Epithelial cell of esophagus (primary cell): ENCODE data around the gene NEUROD2.
A peak's percentile ranks its signal among the peaks of the same experiment; 100 is the strongest.

Source experiments
- DNase-seq: peaks from one replicate; pipeline ENCODE4 v3.0.0; 2010; ENCODE audit warnings: low read depth
- H3K4me3 ChIP-seq: 2 replicates; pipeline ENCODE4 v1.5.1; 2011; ENCODE audit warnings: mild to moderate bottlenecking, low read length, control low read depth
- TF ChIP-seq, protein P1 (sequence below): IDR thresholded peaks from 2 replicates; pipeline ENCODE4 v1.5.1; 2011; ENCODE audit warnings: low read depth, mild to moderate bottlenecking, low read length, control low read depth, inconsistent platforms; ENCODE audit not compliant: insufficient read depth; ENCODE audit errors: missing control alignments

The NEUROD2 gene

DNA sequence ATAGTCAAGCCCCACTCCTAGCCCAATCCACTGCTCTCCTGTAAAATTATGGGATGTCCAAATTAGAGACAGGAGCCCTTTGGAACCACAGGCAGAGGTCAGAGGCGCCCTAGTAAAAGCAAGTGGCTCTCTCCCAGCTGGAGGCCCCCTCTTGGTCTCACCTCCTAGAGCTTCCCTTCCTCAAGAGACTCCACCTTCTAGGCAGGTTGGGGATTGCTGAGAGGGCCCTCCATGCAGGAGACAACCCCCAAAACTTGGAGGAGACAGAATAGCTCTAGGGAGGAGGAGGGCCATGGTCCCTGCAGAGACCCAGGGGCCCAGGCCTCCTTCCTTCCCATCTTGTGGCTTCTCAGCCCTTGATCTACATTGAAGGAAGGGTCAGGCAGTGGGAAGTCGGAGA, 29.4 kb downstream of the NEUROD2 start:
- TF ChIP-seq, protein P1, sequence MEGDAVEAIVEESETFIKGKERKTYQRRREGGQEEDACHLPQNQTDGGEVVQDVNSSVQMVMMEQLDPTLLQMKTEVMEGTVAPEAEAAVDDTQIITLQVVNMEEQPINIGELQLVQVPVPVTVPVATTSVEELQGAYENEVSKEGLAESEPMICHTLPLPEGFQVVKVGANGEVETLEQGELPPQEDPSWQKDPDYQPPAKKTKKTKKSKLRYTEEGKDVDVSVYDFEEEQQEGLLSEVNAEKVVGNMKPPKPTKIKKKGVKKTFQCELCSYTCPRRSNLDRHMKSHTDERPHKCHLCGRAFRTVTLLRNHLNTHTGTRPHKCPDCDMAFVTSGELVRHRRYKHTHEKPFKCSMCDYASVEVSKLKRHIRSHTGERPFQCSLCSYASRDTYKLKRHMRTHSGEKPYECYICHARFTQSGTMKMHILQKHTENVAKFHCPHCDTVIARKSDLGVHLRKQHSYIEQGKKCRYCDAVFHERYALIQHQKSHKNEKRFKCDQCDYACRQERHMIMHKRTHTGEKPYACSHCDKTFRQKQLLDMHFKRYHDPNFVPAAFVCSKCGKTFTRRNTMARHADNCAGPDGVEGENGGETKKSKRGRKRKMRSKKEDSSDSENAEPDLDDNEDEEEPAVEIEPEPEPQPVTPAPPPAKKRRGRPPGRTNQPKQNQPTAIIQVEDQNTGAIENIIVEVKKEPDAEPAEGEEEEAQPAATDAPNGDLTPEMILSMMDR: no peak
- no peak overlapping the region for H3K4me3 ChIP-seq
- DNase-seq: no peak

GRCh38 chr17:39576187-39576586, 31.5 kb downstream of the NEUROD2 start:
- no peak overlapping the region for H3K4me3 ChIP-seq
- DNase-seq: peak; percentile 20
- TF ChIP-seq, protein P1: peak; percentile 67

- peak overlapping the region; percentile 54 for H3K4me3 ChIP-seq
- TF ChIP-seq, protein P1: no peak
- DNase-seq: peak; percentile 64
Observed at GRCh38 chr17:39573447-39574298, 34.0 kb downstream of the NEUROD2 start.

GRCh38 chr17:39572121-39572520, 35.6 kb downstream of the NEUROD2 start:
- TF ChIP-seq, protein P1: no peak
- DNase-seq: no peak
- no peak overlapping the region for H3K4me3 ChIP-seq

GRCh38 chr17:39569126-39569525, 38.6 kb downstream of the NEUROD2 start:
- DNase-seq: no peak
- H3K4me3 ChIP-seq: no peak overlapping the region
- TF ChIP-seq, protein P1: no peak

DNA sequence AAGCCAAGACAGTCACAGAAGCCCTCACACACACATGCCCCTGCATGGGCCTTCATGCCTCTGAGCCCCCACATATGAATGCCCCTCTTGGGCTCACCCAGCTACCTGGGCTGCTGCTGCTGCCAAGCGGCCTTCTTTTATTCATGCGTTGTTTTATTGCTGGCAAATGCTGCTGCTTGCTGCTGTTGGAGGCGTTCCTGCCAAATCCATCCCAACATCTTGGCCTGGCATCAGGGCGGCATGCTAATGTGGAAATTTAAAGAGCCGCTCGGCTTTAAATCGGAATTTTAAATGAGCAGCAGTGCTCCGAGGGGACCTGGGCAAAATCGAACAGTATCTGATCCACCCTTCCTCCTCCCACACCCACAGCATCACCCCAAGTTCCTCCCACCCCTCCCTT, 39.0 kb downstream of the NEUROD2 start:
- TF ChIP-seq, protein P1: no peak
- no peak for DNase-seq
- H3K4me3 ChIP-seq: no peak overlapping the region
